Measurements from ENCODE around the gene KLF3.

KLF3 gene

GRCh38 chr4:38743866-38744265, 79.9 kb downstream of the KLF3 start:
- H3K27ac ChIP-seq, result no peak overlapping the region
- TF ChIP-seq, protein P1, sequence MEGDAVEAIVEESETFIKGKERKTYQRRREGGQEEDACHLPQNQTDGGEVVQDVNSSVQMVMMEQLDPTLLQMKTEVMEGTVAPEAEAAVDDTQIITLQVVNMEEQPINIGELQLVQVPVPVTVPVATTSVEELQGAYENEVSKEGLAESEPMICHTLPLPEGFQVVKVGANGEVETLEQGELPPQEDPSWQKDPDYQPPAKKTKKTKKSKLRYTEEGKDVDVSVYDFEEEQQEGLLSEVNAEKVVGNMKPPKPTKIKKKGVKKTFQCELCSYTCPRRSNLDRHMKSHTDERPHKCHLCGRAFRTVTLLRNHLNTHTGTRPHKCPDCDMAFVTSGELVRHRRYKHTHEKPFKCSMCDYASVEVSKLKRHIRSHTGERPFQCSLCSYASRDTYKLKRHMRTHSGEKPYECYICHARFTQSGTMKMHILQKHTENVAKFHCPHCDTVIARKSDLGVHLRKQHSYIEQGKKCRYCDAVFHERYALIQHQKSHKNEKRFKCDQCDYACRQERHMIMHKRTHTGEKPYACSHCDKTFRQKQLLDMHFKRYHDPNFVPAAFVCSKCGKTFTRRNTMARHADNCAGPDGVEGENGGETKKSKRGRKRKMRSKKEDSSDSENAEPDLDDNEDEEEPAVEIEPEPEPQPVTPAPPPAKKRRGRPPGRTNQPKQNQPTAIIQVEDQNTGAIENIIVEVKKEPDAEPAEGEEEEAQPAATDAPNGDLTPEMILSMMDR (conservative IDR thresholded peaks at IDR 0.05), result no peak

DNA sequence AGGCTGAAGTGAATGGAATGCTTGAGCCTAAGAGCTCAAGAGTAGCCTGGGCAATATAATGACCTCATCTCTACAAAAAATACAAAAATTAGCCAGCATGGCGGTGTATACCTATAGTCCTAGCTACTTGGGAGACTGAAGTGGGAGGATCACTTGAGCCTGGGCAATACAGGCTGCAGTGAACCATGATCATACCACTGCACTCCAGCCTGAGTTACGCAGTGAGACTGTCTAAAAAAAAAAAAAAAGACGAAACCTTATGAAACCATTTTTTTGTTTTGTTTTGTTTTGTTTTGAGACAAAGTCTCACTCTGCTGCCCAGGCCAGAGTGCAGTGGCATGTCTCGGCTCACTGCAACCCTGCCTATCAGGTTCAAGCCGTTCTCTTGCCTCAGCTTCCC, 81.9 kb downstream of the KLF3 start:
- H3K27ac ChIP-seq, result no peak overlapping the region
- TF ChIP-seq, protein P1 (conservative IDR thresholded peaks at IDR 0.05), result no peak

DNA sequence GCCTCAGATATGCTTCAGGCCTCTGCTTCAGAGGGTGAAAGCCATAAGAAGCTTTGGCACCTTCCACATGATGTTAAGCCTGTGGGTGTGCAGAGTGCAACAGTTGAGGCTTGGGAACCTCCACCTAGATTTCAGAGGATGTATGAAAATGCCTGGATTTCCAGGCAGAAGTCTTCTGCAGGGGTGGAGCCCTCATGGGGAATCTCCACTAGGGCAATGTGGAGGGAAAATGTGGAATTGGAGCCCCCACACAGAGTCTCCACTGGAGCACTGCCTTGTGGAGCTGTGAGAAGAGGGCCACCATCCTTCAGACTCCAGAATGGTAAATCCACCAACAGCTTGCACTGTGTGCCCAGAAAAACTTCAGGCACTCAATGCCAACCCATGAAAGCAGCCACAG, 83.6 kb downstream of the KLF3 start:
- H3K27ac ChIP-seq, result no peak overlapping the region
- TF ChIP-seq, protein P1 (conservative IDR thresholded peaks at IDR 0.05), result no peak

DNA sequence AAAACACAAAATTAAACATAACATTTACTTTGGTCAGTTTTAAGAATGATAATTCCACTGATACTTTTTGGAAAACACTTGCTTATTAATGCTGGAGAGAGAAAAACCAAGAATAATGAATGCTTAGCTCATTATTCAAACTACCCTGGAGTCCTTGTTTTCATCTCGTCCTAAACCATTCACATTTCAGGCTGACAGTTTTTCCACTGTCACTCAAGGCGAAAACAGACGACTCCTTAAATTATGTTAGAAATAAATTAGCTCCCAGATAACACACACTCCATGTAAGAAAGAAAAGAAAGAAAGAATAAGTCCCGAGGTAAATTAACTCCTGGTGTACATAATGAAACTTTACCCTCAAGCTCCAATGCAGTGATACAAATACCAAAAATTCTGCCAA, 85.3 kb downstream of the KLF3 start:
- H3K27ac ChIP-seq, result no peak overlapping the region
- TF ChIP-seq, protein P1 (conservative IDR thresholded peaks at IDR 0.05), result no peak
